ENCODE measurements around the gene UBE2D3. TPM values are rescaled to one million over a fixed set of nuclear protein-coding genes. Genes with fewer than 3 reads are reported as not detected.

The UBE2D3 gene
- total RNA-seq, 6 experiments from 2014 or later = 127 to 304 (median 190) TPM

- no peak for TF ChIP-seq POLR2A (IDR thresholded peaks at IDR 0.05)
- TF ChIP-seq, protein P1, sequence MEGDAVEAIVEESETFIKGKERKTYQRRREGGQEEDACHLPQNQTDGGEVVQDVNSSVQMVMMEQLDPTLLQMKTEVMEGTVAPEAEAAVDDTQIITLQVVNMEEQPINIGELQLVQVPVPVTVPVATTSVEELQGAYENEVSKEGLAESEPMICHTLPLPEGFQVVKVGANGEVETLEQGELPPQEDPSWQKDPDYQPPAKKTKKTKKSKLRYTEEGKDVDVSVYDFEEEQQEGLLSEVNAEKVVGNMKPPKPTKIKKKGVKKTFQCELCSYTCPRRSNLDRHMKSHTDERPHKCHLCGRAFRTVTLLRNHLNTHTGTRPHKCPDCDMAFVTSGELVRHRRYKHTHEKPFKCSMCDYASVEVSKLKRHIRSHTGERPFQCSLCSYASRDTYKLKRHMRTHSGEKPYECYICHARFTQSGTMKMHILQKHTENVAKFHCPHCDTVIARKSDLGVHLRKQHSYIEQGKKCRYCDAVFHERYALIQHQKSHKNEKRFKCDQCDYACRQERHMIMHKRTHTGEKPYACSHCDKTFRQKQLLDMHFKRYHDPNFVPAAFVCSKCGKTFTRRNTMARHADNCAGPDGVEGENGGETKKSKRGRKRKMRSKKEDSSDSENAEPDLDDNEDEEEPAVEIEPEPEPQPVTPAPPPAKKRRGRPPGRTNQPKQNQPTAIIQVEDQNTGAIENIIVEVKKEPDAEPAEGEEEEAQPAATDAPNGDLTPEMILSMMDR (IDR thresholded peaks at IDR 0.05) = no peak
- peak in 3 of 4 donors; percentile 33 to 47 (median 35) for ATAC-seq
- Histone ChIP-seq H3K27me3 (no peaks in the 10 kb centered on the region), H3K27ac (no peak overlapping the region), H3K36me3 (peaks cover 0 to 27% (median 7%) of the 10 kb centered on the region in 4 donors), H3K4me1 (peaks cover 0 to 9% (median 0%) of the 10 kb centered on the region in 4 donors), H3K9me3 (no peaks in the 10 kb centered on the region), H3K4me3 (no peak overlapping the region)
- 47% methylated on average over 2 of the region's 2 CpGs for WGBS (ENCODE audit: insufficient coverage, low coverage, low lambda C conversion rate, missing lambda C conversion rate)
- DNase-seq = no peak
- intact Hi-C loops (cut with DNase I) = no loop called here
Observed at GRCh38 chr4:102792361-102792936, 34.9 kb downstream of the UBE2D3 start.

GRCh38 chr4:102791318-102791835 is 36.0 kb downstream of the UBE2D3 start:
- no peaks in the 10 kb centered on the region for H3K27me3 ChIP-seq
- no peak overlapping the region for H3K4me3 ChIP-seq
- H3K9me3 ChIP-seq = no peaks in the 10 kb centered on the region
- peak in 2 of 4 donors; percentile 9 to 28 for ATAC-seq
- 93% methylated on average over 6 of the region's 7 CpGs for WGBS (ENCODE audit: insufficient coverage, low coverage, low lambda C conversion rate, missing lambda C conversion rate)
- no peak overlapping the region for H3K27ac ChIP-seq
- intact Hi-C loops (cut with DNase I) = no loop called here
- H3K36me3 ChIP-seq = peaks cover 0 to 16% (median 7%) of the 10 kb centered on the region in 4 donors
- peaks cover 0 to 9% (median 0%) of the 10 kb centered on the region in 4 donors for H3K4me1 ChIP-seq
- no peak for DNase-seq
- TF ChIP-seq POLR2A (IDR thresholded peaks at IDR 0.05) = no peak
- TF ChIP-seq, protein P1 (IDR thresholded peaks at IDR 0.05) = no peak

DNA sequence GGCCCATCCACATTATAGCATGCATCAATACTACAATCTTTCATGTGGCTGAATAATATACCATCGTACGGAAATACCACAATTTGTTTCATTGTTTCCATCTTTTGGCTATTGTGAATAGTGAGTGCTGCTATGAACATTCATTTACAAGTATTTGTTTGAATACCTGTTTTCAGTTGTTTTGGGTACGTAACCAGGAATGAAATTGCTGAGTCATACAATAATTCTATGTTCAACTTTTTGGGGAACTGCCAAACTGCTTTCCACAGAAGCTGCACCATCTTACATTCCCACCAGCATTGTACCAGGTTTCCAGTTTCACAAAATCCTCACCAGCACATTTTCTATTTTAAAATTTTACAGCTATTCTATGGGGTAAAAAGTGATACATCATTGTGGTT is 38.0 kb downstream of the UBE2D3 start:
- Histone ChIP-seq H3K36me3 (no peaks in the 10 kb centered on the region), H3K9me3 (no peaks in the 10 kb centered on the region), H3K27me3 (no peaks in the 10 kb centered on the region), H3K4me1 (peaks cover 0 to 9% (median 0%) of the 10 kb centered on the region in 4 donors), H3K27ac (no peak overlapping the region), H3K4me3 (no peak overlapping the region)
- intact Hi-C loops (cut with DNase I) = no loop called here
- 68% methylated on average over 3 of the region's 3 CpGs for WGBS (ENCODE audit: insufficient coverage, low coverage, low lambda C conversion rate, missing lambda C conversion rate)
- no peak for DNase-seq
- no peak for ATAC-seq
- no peak for TF ChIP-seq POLR2A (IDR thresholded peaks at IDR 0.05)
- TF ChIP-seq, protein P1 (IDR thresholded peaks at IDR 0.05) = no peak

DNA sequence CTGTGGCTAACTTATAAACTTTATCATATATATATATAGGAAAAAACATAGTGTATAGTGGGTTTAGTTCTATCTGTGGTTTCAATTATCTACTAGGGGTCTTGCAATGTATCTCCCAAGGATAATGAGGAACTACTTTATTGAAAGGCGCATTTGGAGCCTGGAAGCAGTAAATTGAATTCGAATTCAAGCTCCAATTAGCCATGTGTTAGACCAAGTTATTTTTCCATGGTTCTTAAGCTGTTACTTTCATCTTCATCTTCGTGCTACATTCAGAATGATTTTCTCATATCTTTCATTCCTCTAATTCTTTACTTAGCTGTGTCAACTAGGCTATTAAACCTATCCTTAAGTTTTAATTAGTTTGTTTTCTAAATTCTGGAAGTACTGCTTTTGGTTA is 39.4 kb downstream of the UBE2D3 start:
- no peak for TF ChIP-seq POLR2A (IDR thresholded peaks at IDR 0.05)
- TF ChIP-seq, protein P1 (IDR thresholded peaks at IDR 0.05) = no peak
- H3K9me3 ChIP-seq = no peaks in the 10 kb centered on the region
- H3K36me3 ChIP-seq = no peaks in the 10 kb centered on the region
- H3K27ac ChIP-seq = no peak overlapping the region
- no peak overlapping the region for H3K4me3 ChIP-seq
- 95% methylated on average over 3 of the region's 3 CpGs for WGBS (ENCODE audit: insufficient coverage, low coverage, low lambda C conversion rate, missing lambda C conversion rate)
- DNase-seq (no peak), ATAC-seq (no peak)
- H3K4me1 ChIP-seq = peaks cover 0 to 9% (median 0%) of the 10 kb centered on the region in 4 donors
- H3K27me3 ChIP-seq = no peaks in the 10 kb centered on the region
- intact Hi-C loops (cut with DNase I) = no loop called here

Measured in right lobe of liver (tissue), 6 donors.